ENCODE measurements around the gene TCIRG1. TPM values are rescaled to one million over a fixed set of nuclear protein-coding genes. Genes with fewer than 3 reads are reported as not detected.

The TCIRG1 gene
- total and polyA plus RNA-seq, 2 of the 13 experiments (the other 11 are each of a cell fraction or from before 2014, with no cell fraction given), result 48.0 to 69.6 TPM

- TF ChIP-seq TARDBP (CRISPR knock-in tag; IDR thresholded peaks at IDR 0.05) (no peak), SAP130 (CRISPR knock-in tag; IDR thresholded peaks at IDR 0.05; ENCODE audit: low read depth) (peak; percentile 98), TCF7 (IDR thresholded peaks at IDR 0.05; ENCODE audit: low read depth) (peak; percentile 37; the same call in 1 of the 2 replicates), ISL2 (CRISPR knock-in tag; IDR thresholded peaks at IDR 0.05) (peak; percentile 83), ZNF224 (CRISPR knock-in tag; IDR thresholded peaks at IDR 0.05) (no peak), ZBTB21 (CRISPR knock-in tag; IDR thresholded peaks at IDR 0.05) (peak; percentile 56; the same call in 1 of the 2 replicates), HDAC1 (CRISPR knock-in tag; IDR thresholded peaks at IDR 0.05) (peak; percentile 99), FOSL2 (CRISPR knock-in tag; IDR thresholded peaks at IDR 0.05) (peak; percentile 82), MEIS2 (CRISPR knock-in tag; IDR thresholded peaks at IDR 0.05) (peak; percentile 98), SCMH1 (CRISPR knock-in tag; IDR thresholded peaks at IDR 0.05; ENCODE audit: borderline replicate concordance) (no peak), HCFC1 (IDR thresholded peaks at IDR 0.05; ENCODE audit: low read depth, low read length) (no peak), ELF1 (CRISPR knock-in tag; IDR thresholded peaks at IDR 0.05) (no peak; the same call in 1 of the 2 replicates), CAMTA2 (CRISPR knock-in tag; IDR thresholded peaks at IDR 0.05; ENCODE audit: borderline replicate concordance) (peak; percentile 51; the same call in 1 of the 2 replicates), STAT6 (CRISPR knock-in tag; IDR thresholded peaks at IDR 0.05; ENCODE audit: borderline replicate concordance) (peak; percentile 86; the same call in 1 of the 2 replicates), POLR2A (IDR thresholded peaks at IDR 0.05; ENCODE audit: insufficient read depth in 1 of 2, low read depth in 2 of 2, low read length in 2 of 2) (no peak; a peak in 2 of 4 replicates), TIGD3 (CRISPR knock-in tag; IDR thresholded peaks at IDR 0.05; ENCODE audit: borderline replicate concordance) (no peak), YY1 (IDR thresholded peaks at IDR 0.05; ENCODE audit: insufficient read depth, insufficient replicate concordance, low read depth, low read length) (peak; percentile 66), SMAD9 (CRISPR knock-in tag; IDR thresholded peaks at IDR 0.05) (no peak), GLMP (CRISPR knock-in tag; IDR thresholded peaks at IDR 0.05; ENCODE audit: borderline replicate concordance) (no peak), NCOA1 (CRISPR knock-in tag; IDR thresholded peaks at IDR 0.05) (no peak), SNAPC2 (CRISPR knock-in tag; IDR thresholded peaks at IDR 0.05) (no peak), HNF4A (CRISPR knock-in tag; IDR thresholded peaks at IDR 0.05) (peak; percentile 100)
These were observed 553 bp upstream of the TCIRG1 start (continued) for GRCh38 chr11:68038226-68038717.

All from HepG2 (cell line).